Endodermal cell (in vitro differentiated cells): ENCODE data around the gene KCTD17. TPM values are rescaled to one million over a fixed set of nuclear protein-coding genes. Genes with fewer than 3 reads are reported as not detected.

Experiments used
- DNase-seq: peaks from one replicate; pipeline ENCODE4 v3.0.0-alpha.2; 2017
- H3K27ac ChIP-seq: 2 replicates; pipeline ENCODE4 v1.5.1; 2013; ENCODE audit warnings: mild to moderate bottlenecking, low read depth, low read length, moderate library complexity
- H3K27me3 ChIP-seq: 2 replicates; pipeline ENCODE4 v1.6.1; 2013; ENCODE audit warnings: mild to moderate bottlenecking, low read length, moderate library complexity; ENCODE audit not compliant: insufficient read depth, control insufficient read depth, poor library complexity, severe bottlenecking
- H3K36me3 ChIP-seq: 2 replicates; pipeline ENCODE4 v1.7.0; 2013; ENCODE audit warnings: mild to moderate bottlenecking, low read length, moderate library complexity; ENCODE audit not compliant: control insufficient read depth, insufficient read depth
- H3K4me1 ChIP-seq: one replicate; pipeline ENCODE4 v1.7.0; 2013; ENCODE audit warnings: low read length; ENCODE audit not compliant: control insufficient read depth, insufficient read depth
- H3K4me3 ChIP-seq: 2 replicates; pipeline ENCODE4 v1.5.1; 2013; ENCODE audit warnings: mild to moderate bottlenecking, low read length, moderate library complexity
- H3K9ac ChIP-seq: 2 replicates; pipeline ENCODE4 v1.6.1; 2013; ENCODE audit warnings: mild to moderate bottlenecking, low read length, moderate library complexity; ENCODE audit not compliant: poor library complexity, severe bottlenecking; ENCODE audit errors: extremely low read depth
- H3K9me3 ChIP-seq: 2 replicates; pipeline ENCODE4 v1.6.1; 2013; ENCODE audit warnings: mild to moderate bottlenecking, low read length, moderate library complexity; ENCODE audit not compliant: control insufficient read depth
- H3K27ac Mint-ChIP-seq: 2 replicates; pipeline ENCODE4 v1.8.0; 2020; ENCODE audit warnings: mixed read lengths
- H3K27me3 Mint-ChIP-seq: 2 replicates; pipeline ENCODE4 v1.8.0; 2021; ENCODE audit warnings: mild to moderate bottlenecking, mixed read lengths; ENCODE audit not compliant: insufficient read depth
- H3K36me3 Mint-ChIP-seq: 2 replicates; pipeline ENCODE4 v1.8.0; 2020; ENCODE audit warnings: low read depth, mixed read lengths
- H3K4me1 Mint-ChIP-seq: 2 replicates; pipeline ENCODE4 v1.8.0; 2020; ENCODE audit warnings: mixed read lengths
- H3K4me3 Mint-ChIP-seq: 2 replicates; pipeline ENCODE4 v1.8.0; 2020; ENCODE audit warnings: mild to moderate bottlenecking, moderate library complexity, mixed read lengths
- H3K9me3 Mint-ChIP-seq: 2 replicates; pipeline ENCODE4 v1.8.0; 2020; ENCODE audit warnings: mild to moderate bottlenecking, mixed read lengths
- CTCF ChIP-seq: fragments of 200-600 bp; sonication (generic); conservative IDR thresholded peaks from 2 replicates; pipeline ENCODE4 v1.5.0; 2021; ENCODE audit warnings: antibody characterized with exemption, mild to moderate bottlenecking
- WGBS, 2 experiments: methylation state at CpG; one replicate each; pipeline versions ENCODE4 v1.1.5 to v1.1.7; 2013; ENCODE audit warnings: missing lambda C conversion rate in 2 of 2, mixed read lengths in 1 of 2; ENCODE audit not compliant: insufficient coverage in 1 of 2, insufficient read length in 1 of 2; 5-methylcytosine and 5-hydroxymethylcytosine counted together
- total RNA-seq, 2 donors: library from RNA; stranded (reverse); fragmentation: NEBNext Ultra II Directional in 1 of 2; extraction: Animal tissue kit (Norgen Biotek cat#: 25700) in 1 of 2; gene quantifications; 2 replicates in 1 of 2; 3 replicates in 1 of 2; pipeline ENCODE4 v1.2.1, GENCODE V29; 2021

The KCTD17 gene
- total RNA-seq, 2 donors from 2014 or later = 35.4 to 37.0 TPM

GRCh38 chr22:37017356-37017755, 34.2 kb upstream of the KCTD17 start:
- WGBS, 2 experiments = 94 to 98% methylated on average over 7 to 10 of the region's 10 CpGs
- H3K9me3 ChIP-seq = no peaks in the 10 kb centered on the region
- TF ChIP-seq CTCF = no peak
- H3K36me3 ChIP-seq = peaks cover 18% of the 10 kb centered on the region
- no peaks in the 10 kb centered on the region for H3K27me3 ChIP-seq
- peaks cover 15% of the 10 kb centered on the region for H3K4me1 Mint-ChIP-seq
- no peak overlapping the region for H3K27ac Mint-ChIP-seq
- H3K4me3 Mint-ChIP-seq = peak overlapping the region; percentile 92
- H3K27ac ChIP-seq = no peak overlapping the region
- no peak overlapping the region for H3K4me3 ChIP-seq
- peaks cover 19% of the 10 kb centered on the region for H3K36me3 Mint-ChIP-seq
- peaks cover 11% of the 10 kb centered on the region for H3K4me1 ChIP-seq
- no peaks in the 10 kb centered on the region for H3K9me3 Mint-ChIP-seq
- DNase-seq = no peak
- H3K27me3 Mint-ChIP-seq = no peaks in the 10 kb centered on the region
- H3K9ac ChIP-seq = no peak overlapping the region

GRCh38 chr22:37018086-37018814, 33.3 kb upstream of the KCTD17 start:
- H3K36me3 ChIP-seq = peaks cover 18% of the 10 kb centered on the region
- 78 to 90% methylated on average over 29 to 45 of the region's 45 CpGs for WGBS, 2 experiments
- DNase-seq = no peak
- H3K27ac ChIP-seq = no peak overlapping the region
- Mint-ChIP-seq H3K27me3 (no peaks in the 10 kb centered on the region), H3K36me3 (peaks cover 19% of the 10 kb centered on the region), H3K4me1 (peaks cover 15% of the 10 kb centered on the region), H3K4me3 (peak overlapping the region; percentile 92), H3K27ac (peak overlapping the region; percentile 83), H3K9me3 (no peaks in the 10 kb centered on the region)
- peak overlapping the region; percentile 73 for H3K9ac ChIP-seq
- peak overlapping the region; percentile 84 for H3K4me3 ChIP-seq
- no peaks in the 10 kb centered on the region for H3K27me3 ChIP-seq
- H3K4me1 ChIP-seq = peaks cover 11% of the 10 kb centered on the region
- H3K9me3 ChIP-seq = no peaks in the 10 kb centered on the region
- no peak for TF ChIP-seq CTCF

GRCh38 chr22:37018815-37019308, 32.7 kb upstream of the KCTD17 start:
- TF ChIP-seq CTCF = no peak
- H3K27me3 ChIP-seq = no peaks in the 10 kb centered on the region
- Mint-ChIP-seq H3K4me3 (peak overlapping the region; percentile 92), H3K9me3 (no peaks in the 10 kb centered on the region), H3K4me1 (peaks cover 15% of the 10 kb centered on the region), H3K27ac (peak overlapping the region; percentile 83), H3K27me3 (no peaks in the 10 kb centered on the region), H3K36me3 (peaks cover 19% of the 10 kb centered on the region)
- H3K4me3 ChIP-seq = peak overlapping the region; percentile 84
- H3K9ac ChIP-seq = peak overlapping the region; percentile 73
- no peaks in the 10 kb centered on the region for H3K9me3 ChIP-seq
- 0 to 1% methylated on average over 21 to 35 of the region's 35 CpGs for WGBS, 2 experiments
- peak; percentile 84 for DNase-seq
- H3K36me3 ChIP-seq = peaks cover 18% of the 10 kb centered on the region
- H3K27ac ChIP-seq = no peak overlapping the region
- H3K4me1 ChIP-seq = peaks cover 11% of the 10 kb centered on the region
